ENCODE data around the gene RFX4.

The RFX4 gene

DNA sequence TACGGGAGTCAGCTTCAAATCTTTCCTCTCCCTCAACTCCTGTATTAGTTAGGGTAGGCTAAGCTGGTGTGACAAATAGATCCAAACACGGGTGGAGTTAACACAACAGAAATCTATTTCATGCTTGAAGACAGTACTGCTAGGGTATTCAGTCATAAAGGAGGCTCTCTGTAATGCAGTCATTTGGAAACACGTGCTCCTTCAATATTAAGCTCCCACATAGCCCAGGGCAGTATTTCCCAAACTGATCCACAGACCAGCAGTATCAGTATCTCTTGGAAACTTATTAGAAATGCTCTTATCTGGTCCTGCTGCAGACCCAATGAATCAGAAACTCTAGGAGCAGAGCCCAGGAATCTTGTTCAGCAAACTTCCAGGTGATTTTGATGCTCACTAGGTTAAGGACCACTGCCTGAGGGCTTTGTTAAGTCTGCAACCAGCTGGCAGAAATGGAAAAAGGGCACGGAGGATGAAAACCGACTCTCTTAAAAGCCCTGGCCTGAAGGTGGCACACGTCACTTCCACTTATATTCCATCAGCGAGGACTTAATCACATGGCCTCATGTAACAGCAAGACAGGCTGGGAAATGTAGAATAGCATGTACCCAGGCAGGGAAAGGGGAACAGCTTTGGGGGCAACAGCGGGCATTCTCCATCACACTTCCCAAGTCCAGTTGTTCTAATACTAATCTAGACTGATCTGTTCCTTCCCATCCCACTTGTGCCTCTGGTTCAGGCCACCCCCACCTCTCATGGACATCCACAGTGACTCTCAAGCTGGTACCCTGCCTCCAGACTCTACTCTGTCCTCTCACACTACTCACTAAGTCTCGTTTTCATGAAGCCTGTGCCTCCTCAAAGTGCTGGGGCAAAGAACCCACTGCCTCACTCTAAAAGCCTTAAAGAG lies 153.5 kb downstream of the RFX4 start:
- DNase-seq, result no peak

GRCh38 chr12:106739318-106739717 lies 156.5 kb downstream of the RFX4 start:
- DNase-seq, result no peak

- DNase-seq, result no peak
Measured at GRCh38 chr12:106739815-106740530, 157.2 kb downstream of the RFX4 start.

DNA sequence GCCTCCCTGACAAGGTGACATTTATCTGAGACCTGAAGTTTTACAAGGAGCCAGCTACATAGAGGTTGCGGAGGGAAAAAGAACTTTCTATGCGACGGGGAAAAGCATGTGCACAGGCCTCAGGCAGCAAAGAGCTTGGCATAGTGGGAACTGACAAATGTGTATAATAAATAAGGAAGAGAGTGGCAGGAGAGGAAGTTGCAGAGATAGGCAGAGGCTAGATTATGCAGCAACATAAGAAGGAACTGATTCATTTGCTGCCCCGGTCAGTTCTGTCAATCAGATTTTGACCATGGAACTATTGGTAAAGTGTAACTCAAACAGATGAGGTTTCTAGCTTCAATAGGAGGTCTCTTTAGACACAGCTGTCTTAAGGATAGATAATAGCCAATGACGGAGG lies 158.0 kb downstream of the RFX4 start:
- no peak for DNase-seq

DNA sequence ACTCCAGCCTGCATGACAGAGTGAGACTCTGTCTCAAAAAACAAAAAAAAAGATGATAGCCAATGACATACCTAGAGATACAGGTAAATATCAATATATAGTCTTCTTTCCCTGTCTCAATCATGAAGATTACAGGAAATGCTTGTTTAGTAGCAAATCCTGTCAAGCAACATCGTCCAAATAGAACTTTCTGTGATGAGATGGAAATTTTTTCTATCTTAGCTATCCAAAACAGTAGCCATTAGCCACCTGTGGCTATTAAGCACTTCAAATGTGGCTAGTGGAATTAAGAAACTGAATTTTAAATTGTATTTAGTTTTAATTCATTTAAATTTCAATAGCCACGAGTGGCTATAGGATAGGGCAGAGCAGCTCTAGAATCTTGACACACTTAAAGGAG lies 158.4 kb downstream of the RFX4 start:
- DNase-seq, result no peak

GRCh38 chr12:106743270-106743988 lies 160.6 kb downstream of the RFX4 start:
- DNase-seq, result no peak

DNA sequence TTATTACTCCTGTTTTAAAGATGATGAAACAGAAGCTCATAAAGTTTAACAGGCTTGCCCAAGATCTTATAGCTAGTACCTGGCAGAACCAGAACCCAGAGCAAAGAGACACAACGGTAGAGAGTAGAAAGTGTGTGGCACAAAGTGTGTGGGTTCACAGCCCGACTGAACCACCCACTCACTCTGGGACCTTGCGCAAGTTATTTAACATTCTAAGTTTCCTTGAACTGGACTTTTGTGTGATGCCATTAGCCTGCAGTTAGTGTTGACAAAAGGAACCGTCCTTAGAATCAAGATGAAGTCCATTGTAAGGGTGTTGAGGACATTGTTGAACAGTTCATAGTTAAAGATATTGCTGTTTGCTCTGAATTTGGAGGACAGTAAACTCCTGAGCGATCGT lies 161.8 kb downstream of the RFX4 start:
- no peak for DNase-seq

GRCh38 chr12:106745181-106745745 lies 162.5 kb downstream of the RFX4 start:
- DNase-seq, result no peak

DNA sequence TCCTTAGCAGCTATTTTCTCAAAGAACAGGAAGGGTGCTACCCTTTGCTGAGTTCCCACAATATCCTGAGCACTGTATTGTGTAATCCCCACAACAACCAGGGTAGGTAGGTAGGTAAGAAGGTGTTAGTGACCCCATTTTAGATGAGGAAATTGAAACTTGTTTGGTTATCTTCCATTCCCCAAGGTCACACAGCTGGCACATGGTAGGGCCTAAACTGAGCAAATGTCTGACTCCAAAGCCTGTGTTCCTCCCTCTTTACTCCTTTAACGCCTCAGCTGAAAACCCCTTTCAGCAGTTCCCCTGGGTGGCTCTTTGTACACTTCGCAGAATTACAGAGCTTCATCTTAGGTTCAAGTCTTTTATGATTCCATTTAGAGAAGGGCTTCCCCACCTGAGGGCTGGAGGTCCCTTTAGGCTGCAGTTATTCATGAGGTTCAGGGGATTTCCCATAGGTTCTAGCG lies 165.2 kb downstream of the RFX4 start:
- no peak for DNase-seq

- DNase-seq, result no peak
Measured at GRCh38 chr12:106750524-106750923, 167.7 kb downstream of the RFX4 start.

- DNase-seq, result no peak
Measured at GRCh38 chr12:106753526-106753925, 170.7 kb downstream of the RFX4 start.

DNA sequence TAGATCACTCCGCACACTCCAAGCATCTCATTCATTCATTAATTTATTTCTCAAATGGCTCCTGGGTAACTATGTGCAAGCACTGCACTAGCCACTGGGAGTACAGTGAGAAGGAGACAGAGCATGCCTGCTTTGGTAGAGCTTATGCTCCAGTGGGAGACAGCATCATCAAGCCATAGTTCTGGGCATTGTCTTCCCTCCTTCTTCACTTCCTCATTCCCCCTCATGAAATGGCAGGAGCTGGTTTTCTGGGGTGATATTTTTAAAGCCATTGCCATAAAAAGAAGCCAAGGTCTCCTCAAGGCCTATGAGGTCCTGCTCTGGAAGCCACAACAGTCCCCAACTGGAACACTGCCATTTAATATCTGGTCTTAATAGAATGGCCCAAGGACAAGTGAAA lies 171.5 kb downstream of the RFX4 start:
- no peak for DNase-seq

DNA sequence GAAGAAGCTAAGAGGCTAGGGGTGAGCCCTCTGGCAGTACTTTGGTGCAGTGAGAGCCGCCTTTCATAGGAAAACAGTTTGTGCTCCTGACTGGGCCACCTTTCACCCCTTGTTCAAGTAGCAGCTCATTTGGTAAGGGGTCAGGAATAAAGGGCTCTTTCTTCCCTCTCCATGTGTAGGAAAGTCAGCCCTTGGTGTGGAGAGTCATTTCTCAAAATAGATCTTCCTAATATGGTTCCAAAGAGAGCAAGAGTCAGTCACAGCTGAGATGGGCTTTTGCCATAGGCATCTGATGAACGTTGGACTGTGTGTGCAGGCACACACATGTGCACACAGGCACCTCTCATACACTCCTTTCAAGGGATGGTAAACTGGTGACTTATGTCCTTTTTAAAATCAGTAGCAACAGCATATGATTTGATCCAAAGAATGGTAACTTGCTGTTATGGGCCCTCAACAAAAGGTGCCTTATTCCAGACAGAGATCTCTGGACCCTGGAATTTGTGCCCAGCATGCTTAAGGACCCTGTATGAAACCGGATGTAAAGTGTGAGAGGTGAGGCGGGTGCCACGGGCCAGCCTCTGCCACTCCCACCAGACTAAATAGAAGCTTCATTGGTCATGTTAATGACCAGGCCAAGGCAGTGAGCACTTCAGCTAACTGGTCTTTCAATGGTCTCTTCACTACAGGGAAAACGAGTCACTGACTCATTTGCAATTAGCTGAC lies 175.0 kb downstream of the RFX4 start:
- no peak for DNase-seq

GRCh38 chr12:106758349-106759110 lies 175.7 kb downstream of the RFX4 start:
- DNase-seq, result no peak

- no peak for DNase-seq
Measured at GRCh38 chr12:106759526-106760183, 176.9 kb downstream of the RFX4 start.

DNA sequence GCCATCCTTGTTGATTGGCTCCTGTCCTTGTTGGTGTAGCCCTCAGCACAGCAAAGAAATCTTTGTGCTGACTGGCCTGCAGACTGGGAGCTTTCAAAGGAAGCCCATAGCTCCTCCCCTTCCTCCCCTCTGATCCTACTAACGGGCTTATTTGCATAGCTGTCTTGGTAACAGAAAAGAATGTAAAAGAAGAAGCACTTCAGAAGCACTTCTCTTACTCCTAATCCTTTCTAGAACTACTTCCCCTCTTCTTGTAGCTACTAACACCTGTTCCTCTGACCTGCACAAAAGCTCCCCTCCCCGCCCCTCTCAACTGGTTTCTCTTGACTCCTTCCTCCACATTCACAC lies 177.4 kb downstream of the RFX4 start:
- DNase-seq, result no peak

DNA sequence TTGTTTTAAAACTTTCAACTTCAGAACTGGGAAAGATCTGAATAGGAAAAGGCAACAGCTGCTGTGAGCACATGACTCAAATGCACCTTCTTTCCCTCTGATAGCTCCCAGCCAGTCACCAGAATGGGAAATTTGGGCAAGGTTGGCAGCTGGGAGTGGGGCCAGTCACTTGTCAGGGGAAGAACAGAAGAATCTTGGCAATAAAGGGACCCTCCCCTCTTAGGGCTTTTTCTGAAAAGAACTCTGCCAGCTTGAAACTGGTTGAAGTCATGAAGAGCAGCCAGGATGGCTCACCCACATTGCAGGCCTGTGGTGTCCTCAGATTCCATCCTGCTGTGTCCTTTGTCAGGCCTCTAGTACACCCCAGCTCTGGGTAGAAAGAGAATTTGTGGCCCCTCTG lies 181.4 kb downstream of the RFX4 start:
- no peak for DNase-seq

GRCh38 chr12:106764738-106765137 lies 181.9 kb downstream of the RFX4 start:
- DNase-seq, result no peak

GRCh38 chr12:106766393-106766826 lies 183.6 kb downstream of the RFX4 start:
- no peak for DNase-seq

- no peak for DNase-seq
Measured at GRCh38 chr12:106767206-106767605, 184.4 kb downstream of the RFX4 start.

Data from femur (tissue), 1 donor.